ENCODE data around the gene BUD23.
"Not testable (repeated sequence)": the region's sequence is repeated elsewhere in the genome, so short reads cannot be mapped to it uniquely, and the experiment has no call there.

BUD23 gene

GRCh38 chr7:73702665-73703064 is 19.3 kb downstream of the BUD23 start:
- no peak for DNase-seq

DNA sequence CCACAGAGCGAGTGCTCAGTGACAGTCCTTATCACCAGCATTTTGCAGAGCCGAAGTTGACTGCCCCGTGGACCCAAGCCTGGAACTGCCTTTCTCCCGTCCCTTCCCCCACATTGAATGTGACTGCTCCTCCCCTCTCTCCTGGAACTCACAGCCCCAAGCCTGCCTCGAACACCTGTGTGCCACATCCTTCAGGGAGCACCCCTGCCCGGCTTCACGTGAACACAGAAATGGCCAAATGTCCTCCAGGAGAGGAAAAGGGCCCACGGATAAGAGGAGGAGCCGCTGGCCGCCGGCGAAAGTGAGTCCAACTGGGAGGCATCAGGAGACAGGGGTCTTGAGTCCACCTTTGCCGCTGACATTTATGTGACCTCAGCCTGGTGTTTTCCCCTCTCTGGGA is 19.8 kb downstream of the BUD23 start:
- DNase-seq: no peak

DNA sequence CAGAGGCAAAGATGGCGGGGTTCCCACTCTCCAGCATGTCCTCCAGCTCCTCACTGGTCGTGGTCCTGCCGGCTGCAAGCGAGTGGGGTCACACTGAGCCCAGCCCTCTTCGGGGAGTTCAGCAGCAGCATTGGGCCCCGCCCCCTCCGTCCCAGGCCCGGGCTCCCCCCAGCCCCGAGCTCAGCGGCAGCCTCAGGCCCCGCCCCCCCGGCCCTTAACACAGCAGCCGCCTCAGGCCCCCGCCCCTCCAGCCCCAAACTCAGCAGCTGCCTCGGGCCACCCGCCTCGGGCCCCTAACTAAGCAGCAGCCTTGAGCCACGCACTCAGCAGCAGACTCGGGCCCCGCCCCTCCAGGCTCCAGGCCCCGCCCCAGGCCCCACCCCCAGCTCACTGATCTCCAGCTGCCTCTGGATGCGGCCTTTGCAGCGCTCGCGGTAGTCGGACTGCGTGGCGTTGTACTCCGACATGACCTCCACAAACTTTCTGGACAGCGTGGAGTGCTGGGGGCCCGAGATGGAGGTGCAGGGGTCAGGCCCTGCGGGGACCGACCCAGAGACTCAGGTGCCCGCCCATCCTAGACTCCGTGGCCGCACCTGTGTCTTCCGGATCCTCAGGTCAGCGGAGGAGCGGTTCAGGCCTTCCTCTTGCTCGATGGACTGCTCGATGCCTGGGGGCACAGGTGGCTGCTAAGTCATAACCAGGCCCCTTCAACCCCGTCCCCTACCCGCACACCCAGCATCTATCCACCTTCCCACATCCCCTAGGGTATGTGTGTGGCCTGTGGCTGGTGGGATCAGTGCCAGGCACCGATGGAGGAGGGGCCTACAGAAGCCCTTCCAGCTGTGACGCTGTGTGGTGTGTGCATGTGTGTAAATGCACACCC is 20.6 kb downstream of the BUD23 start:
- DNase-seq: no peak

DNA sequence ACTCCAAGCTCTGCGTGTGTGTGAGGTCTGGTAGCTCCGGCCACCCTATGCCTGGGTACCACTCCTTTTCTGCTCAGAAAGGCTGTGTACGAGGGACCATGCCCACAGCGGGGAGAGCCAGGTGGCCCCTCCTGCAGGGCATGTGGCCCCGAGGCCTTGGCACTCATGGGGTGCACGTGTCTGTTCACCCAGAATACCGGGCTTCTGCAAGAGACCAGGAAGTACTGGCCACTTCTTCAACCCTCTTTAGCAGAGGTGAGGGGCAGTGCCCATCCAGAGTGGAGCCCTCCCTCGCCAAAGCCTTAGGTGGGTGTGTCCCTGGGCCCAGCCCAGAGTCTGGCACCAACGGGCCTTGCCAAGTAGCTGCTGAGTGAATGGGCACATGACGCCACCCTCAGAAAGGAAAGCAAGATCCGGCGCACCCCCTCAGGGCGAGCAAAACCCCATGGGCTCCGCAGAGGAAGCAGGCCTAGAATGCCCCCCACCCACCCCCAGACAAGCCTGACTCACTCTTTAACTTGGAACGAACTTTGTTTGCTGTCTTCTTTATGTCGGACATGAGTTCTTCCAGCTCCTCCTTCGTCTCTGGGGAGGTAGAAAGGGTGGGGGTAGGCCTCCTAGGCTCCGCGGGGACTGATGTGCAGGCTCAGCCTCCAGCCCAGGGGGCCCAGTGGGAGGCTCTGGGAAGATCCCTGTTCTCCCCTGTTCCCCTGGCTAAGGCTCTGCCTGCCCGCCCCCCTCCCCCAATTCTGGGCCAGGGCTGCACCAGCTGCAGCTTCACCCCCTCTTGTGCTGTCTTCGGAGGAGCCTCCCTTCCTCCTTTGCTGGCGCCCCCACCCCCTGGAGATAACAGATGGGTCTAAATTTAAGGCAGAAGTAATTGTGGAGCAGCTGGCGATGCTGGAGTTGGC is 21.5 kb downstream of the BUD23 start:
- no peak for DNase-seq

- DNase-seq: no peak
Observed at GRCh38 chr7:73705551-73705920, 22.1 kb downstream of the BUD23 start.

DNA sequence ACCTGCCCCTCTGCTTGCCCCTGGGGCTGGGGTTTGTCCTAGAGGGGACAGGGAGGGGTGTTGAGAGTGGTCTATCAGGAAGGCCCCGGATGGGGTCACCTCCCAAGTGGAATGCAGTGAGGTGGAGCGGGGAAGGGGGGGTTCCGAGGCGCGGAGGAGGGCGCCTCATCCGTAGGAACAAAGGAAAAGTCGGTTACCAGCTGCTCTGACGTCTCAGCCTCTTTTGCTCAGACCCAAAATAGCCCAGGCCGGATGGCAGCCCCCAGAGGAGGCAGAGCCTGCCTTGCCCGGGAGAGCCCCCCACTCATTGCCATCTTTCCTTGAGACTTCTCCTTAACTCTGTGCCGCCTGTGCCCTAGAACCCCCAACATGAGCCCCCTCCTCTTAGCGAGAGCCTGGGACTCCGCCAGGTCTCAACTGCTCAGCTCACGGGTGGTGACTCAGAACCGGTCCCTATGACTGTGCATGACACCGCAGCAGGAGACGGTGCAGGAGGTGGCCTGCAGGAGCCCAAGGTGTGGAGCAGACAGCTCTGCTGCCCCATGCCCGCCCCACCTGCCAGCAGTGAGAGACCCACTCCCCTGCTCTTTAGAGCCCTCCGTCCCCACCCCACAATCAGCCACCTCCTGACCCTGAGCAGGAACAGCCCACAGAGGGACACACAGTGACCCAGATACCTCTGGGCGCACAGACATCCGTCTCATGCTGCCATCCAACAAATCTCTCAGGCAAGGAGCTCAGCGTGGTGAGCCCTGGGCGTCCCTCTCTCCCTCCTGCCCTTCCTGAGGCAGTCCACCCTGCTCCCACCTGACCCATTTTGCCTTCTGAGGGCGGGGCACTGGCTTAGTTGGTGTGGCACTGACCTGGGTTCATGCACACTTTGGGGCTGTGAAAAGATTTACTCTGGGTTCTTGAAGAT is 23.0 kb downstream of the BUD23 start:
- no peak for DNase-seq

DNA sequence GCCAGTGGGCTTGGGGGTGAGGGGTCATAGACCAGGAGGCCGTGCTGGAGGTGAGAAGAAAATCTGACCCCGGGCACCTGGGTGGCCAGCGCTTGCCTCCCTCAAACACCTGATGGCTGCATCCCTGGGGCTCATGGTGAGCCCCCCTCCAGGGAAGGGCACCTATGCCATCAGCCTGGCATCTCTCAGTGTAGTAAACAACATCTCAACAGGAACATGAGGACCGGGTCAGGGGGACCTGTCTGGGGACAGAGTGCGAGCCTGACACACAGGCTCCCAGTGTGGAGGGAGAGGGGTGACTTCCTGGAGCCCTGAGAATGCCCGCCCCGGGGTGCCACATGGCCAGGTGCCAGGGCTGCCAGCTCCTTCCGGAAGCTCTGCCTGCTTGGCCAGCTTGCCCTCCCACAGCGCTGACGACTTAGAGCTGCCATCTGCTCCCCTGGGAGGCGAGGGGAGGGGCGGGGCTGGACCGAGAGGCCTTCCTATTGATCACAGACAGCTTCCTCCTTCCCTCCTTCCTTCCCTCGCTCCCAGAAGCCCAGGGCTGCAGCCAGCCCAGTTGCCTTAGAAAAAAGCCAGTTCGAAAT is 23.7 kb downstream of the BUD23 start:
- DNase-seq: peak; percentile 92

- DNase-seq: no peak
Observed at GRCh38 chr7:73708961-73709549, 25.7 kb downstream of the BUD23 start.

DNA sequence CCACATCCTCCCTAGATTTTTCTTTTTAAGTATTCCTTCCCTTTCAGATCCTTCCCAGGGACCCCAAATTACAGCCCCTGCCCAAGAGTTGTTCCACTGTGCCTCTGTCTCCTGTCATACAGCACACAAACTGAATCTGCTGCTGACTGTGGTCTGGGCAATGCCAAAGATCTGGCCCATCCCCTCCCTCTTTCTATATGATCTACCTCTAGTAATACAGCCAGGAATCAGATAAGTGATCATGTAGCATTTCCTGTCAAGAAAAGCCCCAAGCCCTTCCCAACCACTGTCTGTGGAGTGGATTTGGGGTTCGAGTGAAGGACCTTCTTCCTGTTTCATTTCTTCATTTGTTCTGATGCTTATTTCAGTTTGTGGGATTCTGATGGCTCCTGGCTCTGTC is 29.4 kb downstream of the BUD23 start:
- DNase-seq: no peak

GRCh38 chr7:73713319-73713718 is 29.9 kb downstream of the BUD23 start:
- DNase-seq: not testable (repeated sequence)

DNA sequence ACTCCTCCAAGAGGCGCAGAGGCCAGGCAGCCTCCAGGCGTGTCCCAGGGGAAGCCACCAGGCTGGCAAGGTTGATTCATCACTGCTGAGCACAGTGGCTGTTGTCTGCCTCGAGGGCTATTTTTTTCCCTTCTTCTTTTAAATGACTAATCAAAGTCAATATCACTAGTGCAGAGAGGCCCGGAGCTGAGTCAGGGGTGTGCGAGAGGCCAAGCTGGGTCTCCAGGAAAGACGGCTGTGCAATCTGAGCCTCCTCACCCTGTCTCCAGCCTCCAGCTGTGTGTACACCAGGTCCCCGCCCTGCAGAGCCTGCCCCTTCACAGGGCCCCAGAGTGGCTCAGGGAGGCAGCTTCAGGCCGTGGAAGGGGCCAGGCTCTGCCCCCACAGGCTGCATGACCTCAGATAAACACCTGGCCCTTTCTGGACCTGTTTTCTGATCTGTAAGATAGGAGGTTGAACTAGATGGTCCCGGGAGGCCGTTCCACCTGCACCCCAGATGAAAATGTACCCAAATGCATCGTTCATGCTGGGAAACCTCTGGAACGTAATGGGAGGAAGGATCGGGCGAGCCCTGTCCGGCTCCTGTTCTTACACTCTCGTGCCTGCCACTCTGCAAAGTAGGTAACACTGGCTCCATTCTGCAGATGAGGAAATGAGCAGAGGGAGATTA is 32.4 kb downstream of the BUD23 start:
- DNase-seq: peak; percentile 92

DNA sequence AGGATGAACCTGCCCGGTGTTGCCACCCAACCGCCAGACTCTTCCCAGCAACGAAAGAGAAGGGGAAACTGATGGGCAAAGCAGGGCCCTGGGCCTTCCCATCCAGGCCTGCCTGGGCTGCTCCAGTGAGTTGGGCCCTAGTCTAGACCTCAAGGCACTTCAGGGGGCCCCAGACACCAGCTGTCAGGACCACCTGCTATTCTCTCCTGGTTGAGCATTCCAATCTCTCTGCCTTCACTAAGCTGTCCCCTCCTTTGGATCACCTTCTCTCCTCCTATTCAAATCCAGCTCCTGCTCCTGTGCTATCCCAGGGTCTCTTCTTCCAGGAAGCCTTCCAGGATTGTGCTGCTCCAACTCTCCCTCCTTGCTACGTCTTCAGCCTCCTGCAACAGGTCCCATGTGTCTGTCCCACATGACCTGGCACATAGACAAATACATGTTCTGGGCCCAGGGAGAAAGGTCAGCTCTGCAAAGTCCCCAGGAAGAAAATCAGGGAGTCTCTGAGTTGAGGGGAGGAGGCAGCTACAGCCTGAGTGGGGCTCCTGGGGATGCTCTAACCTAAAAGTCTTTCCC is 33.0 kb downstream of the BUD23 start:
- no peak for DNase-seq

DNA sequence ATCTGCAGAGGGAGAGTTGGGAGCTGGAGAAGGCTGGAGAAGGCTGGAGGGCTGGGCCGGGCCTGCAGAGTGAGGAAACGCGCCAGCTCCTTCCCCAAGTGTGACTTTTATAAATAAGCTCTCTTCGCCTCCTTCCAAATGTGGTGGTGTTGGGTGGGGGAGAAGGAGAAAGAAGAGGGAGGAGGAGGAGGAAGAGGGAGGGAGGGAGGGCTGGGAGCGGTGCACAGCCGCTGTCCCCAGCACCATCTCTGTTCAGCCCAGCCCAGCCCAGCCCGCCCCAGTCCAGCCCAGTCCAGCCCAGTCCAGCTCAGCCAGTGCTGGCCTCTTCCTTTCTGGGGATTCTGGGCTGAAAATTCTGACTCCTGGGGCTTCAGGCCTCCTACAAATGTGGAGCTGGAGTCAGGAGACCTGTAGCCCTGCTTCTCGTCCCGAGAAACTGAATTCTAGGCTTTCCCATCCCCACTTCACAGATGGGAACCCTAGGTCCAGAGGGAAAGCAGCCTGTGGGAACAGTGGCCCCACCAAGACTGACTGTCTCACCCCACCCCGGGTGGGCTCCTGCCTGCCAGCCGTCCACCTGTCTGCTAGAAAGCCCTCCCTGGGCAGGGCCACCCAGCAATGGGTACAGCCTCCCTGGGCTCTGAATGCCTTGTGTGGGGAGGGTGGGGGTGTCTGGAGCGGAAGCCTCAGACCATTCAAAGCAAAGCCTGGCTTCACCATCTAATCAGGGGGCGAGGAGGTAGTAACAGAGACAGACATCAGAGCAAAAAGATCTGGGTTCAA is 33.8 kb downstream of the BUD23 start:
- no peak for DNase-seq

GRCh38 chr7:73717991-73718405 is 34.6 kb downstream of the BUD23 start:
- no peak for DNase-seq

DNA sequence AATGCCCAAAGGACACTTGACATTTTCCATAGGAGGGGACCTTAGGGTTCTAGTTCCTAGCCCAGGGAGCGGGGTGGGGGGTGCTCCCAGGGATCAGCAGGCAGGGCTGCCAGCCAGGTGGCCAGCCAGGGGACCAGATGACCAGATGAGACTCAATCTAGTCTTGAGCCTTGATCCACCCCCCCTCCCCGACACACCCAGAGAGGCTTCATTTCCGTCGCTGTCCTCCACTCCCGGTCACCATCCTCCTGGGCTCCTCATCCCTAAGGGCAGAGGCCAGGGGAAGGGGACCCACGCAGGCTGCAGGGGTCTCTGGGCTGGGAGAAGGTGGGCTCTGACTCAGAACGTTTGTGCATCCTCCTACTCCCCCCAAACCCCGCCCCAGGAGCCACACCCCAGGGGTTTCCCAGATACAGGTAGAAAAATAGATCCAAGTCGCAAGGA is 35.1 kb downstream of the BUD23 start:
- DNase-seq: no peak

GRCh38 chr7:73718905-73719805 is 35.8 kb downstream of the BUD23 start, which contains the start of gene STX1A:
Gene STX1A (minus strand): TSS chr7:73719669. CDS start chr7:73719631, 38 bp downstream.
- no peak for DNase-seq

DNA sequence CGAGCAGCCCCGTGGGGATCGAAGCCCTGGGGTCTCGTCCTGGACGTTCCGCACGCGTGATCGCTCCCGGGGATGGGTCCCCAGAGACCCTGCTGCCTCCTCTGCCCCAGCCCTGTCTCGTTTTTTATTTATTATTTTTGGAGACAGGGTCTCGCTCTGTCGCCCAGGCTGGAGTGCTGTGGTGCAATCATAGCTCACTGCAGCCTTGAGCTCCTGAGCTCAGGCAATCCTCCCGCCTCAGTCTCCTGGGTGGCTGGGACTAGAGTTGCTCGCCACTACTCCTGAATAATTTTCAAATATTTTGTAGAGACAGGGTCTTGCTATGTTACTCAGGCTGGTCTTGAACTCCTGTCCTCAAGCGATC is 36.4 kb downstream of the BUD23 start:
- no peak for DNase-seq

- not testable (repeated sequence) for DNase-seq
Observed at GRCh38 chr7:73720443-73720842, 37.0 kb downstream of the BUD23 start.

- DNase-seq: peak; percentile 15
Observed at GRCh38 chr7:73721377-73721817, 38.0 kb downstream of the BUD23 start.

Data from DMS153 (cell line).